Measurements from ENCODE around the gene CCDC90B.

DNA sequence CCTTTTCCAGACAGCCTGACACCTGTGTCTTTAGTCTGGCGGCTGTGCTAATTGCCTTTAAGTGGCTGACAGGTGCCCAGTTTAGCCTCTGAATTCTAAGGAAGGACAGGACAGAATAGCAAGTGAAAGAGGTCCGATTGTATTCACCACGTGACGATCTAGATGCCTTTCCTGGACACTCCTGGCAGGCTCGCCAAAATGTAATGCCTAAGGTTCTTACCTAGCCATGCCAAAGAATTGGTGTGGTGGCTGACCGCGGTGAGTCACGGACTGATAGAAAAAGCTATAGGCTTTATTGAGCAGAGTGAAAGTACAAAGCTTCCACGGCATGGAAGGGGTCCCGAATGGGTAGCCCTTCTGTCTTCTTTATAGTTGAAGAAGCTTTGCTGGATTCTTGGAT lies 65.9 kb downstream of the CCDC90B start:
- TF ChIP-seq FOS (IDR thresholded peaks at IDR 0.05; ENCODE audit: borderline replicate concordance, extremely low read depth, insufficient read length) = no peak
- TF ChIP-seq, protein P1, sequence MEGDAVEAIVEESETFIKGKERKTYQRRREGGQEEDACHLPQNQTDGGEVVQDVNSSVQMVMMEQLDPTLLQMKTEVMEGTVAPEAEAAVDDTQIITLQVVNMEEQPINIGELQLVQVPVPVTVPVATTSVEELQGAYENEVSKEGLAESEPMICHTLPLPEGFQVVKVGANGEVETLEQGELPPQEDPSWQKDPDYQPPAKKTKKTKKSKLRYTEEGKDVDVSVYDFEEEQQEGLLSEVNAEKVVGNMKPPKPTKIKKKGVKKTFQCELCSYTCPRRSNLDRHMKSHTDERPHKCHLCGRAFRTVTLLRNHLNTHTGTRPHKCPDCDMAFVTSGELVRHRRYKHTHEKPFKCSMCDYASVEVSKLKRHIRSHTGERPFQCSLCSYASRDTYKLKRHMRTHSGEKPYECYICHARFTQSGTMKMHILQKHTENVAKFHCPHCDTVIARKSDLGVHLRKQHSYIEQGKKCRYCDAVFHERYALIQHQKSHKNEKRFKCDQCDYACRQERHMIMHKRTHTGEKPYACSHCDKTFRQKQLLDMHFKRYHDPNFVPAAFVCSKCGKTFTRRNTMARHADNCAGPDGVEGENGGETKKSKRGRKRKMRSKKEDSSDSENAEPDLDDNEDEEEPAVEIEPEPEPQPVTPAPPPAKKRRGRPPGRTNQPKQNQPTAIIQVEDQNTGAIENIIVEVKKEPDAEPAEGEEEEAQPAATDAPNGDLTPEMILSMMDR (IDR thresholded peaks at IDR 0.05 in 2 of 3, conservative IDR thresholded peaks at IDR 0.05 in 1 of 3; ENCODE audit: control insufficient read depth in 2 of 3, extremely low read depth in 1 of 3, insufficient read depth in 1 of 3, low read depth in 3 of 3, low read length in 3 of 3) = no peak
